HEK293 (cell line): ENCODE measurements around the gene NFKBIZ.

Experiments
- CTCF ChIA-PET: fragments of 350-600 bp; formaldehyde crosslinking; extraction: SDS; loops from one replicate; lab custom pipeline; 2021; ENCODE audit warnings: antibody characterized with exemption; lab: Yijun Ruan, JAX
- POLR2A ChIA-PET: fragments of 300-600 bp; formaldehyde crosslinking; extraction: SDS; loops from one replicate; lab custom pipeline; 2020; ENCODE audit warnings: antibody characterized with exemption, inconsistent platforms; lab: Yijun Ruan, JAX
- H3K27ac ChIP-seq: fragments of 200-500 bp; sonication (Bioruptor generic); 2 replicates; pipeline ENCODE4 v1.5.1; 2014; ENCODE audit warnings: low read depth, low read length, control low read depth, inconsistent platforms; ENCODE audit errors: extremely low read depth
- H3K36me3 ChIP-seq, 2 experiments: fragments of 200-500 bp in 1 of 2; sonication (Bioruptor generic) in 1 of 2; 1 replicate in 1 of 2; 2 replicates in 1 of 2; pipeline ENCODE4 v1.5.1; 2014 to 2017; ENCODE audit warnings: inconsistent platforms in 2 of 2, low read length in 2 of 2; ENCODE audit not compliant: control insufficient read depth in 2 of 2, insufficient read depth in 1 of 2
- H3K4me1 ChIP-seq: fragments of 200-500 bp; sonication (Bioruptor generic); 2 replicates; pipeline ENCODE4 v1.5.1; 2014; ENCODE audit warnings: mild to moderate bottlenecking, low read length, inconsistent platforms; ENCODE audit not compliant: control insufficient read depth, insufficient read depth
- H3K4me3 ChIP-seq: 2 replicates; pipeline ENCODE4 v1.5.1; 2011; ENCODE audit warnings: low read depth, mild to moderate bottlenecking, control low read depth, low read length, moderate library complexity
- H3K9me3 ChIP-seq: fragments of 200-500 bp; sonication (Bioruptor generic); 2 replicates; pipeline ENCODE4 v1.5.1; 2014; ENCODE audit warnings: low read depth, low read length, inconsistent platforms; ENCODE audit not compliant: control insufficient read depth, insufficient read depth
- SP3 ChIP-seq: fragments of 450-650 bp; formaldehyde crosslinking; IDR thresholded peaks from 2 replicates; pipeline ENCODE4 v1.5.1; 2016; ENCODE audit warnings: missing biosample characterization, missing genetic modification characterization
- TCF7L2 ChIP-seq: IDR thresholded peaks from 2 replicates; pipeline ENCODE4 v1.6.1; 2011; ENCODE audit warnings: low read depth, mild to moderate bottlenecking, inconsistent platforms, low read length, moderate library complexity, borderline replicate concordance
- ZBTB21 ChIP-seq: fragments of 450-650 bp; formaldehyde crosslinking; IDR thresholded peaks from 2 replicates; pipeline ENCODE4 v1.5.1; 2017; ENCODE audit warnings: missing biosample characterization, missing genetic modification characterization
- ZBTB49 ChIP-seq: fragments of 450-650 bp; formaldehyde crosslinking; IDR thresholded peaks from 2 replicates; pipeline ENCODE4 v1.5.1; 2016; ENCODE audit warnings: missing biosample characterization, missing genetic modification characterization, low read depth
- ZFHX2 ChIP-seq: fragments of 450-650 bp; formaldehyde crosslinking; conservative IDR thresholded peaks from 2 replicates; pipeline ENCODE4 v1.5.1; 2016; ENCODE audit warnings: missing biosample characterization, missing genetic modification characterization
- ZNF112 ChIP-seq: fragments of 450-650 bp; formaldehyde crosslinking; IDR thresholded peaks from 2 replicates; pipeline ENCODE4 v1.5.0; 2017; ENCODE audit warnings: missing biosample characterization, missing genetic modification characterization
- ZNF121 ChIP-seq: fragments of 450-650 bp; formaldehyde crosslinking; IDR thresholded peaks from 2 replicates; pipeline ENCODE4 v1.5.1; 2016; ENCODE audit warnings: missing biosample characterization, missing genetic modification characterization
- ZNF148 ChIP-seq: fragments of 450-650 bp; formaldehyde crosslinking; IDR thresholded peaks from 2 replicates; pipeline ENCODE4 v1.5.0; 2017; ENCODE audit warnings: missing biosample characterization, missing genetic modification characterization, borderline replicate concordance
- ZNF175 ChIP-seq: fragments of 450-650 bp; formaldehyde crosslinking; IDR thresholded peaks from 2 replicates; pipeline ENCODE4 v1.5.1; 2016; ENCODE audit warnings: missing biosample characterization, missing genetic modification characterization
- ZNF292 ChIP-seq: fragments of 450-650 bp; formaldehyde crosslinking; IDR thresholded peaks from 2 replicates; pipeline ENCODE4 v1.5.1; 2016; ENCODE audit warnings: low read depth, missing biosample characterization, missing genetic modification characterization, borderline replicate concordance
- ZNF302 ChIP-seq: fragments of 450-650 bp; formaldehyde crosslinking; IDR thresholded peaks from 2 replicates; pipeline ENCODE4 v1.5.1; 2016; ENCODE audit warnings: missing biosample characterization, missing genetic modification characterization, low read depth
- ZNF350 ChIP-seq: fragments of 450-650 bp; formaldehyde crosslinking; IDR thresholded peaks from 2 replicates; pipeline ENCODE4 v1.5.0; 2017; ENCODE audit warnings: missing biosample characterization, mild to moderate bottlenecking, missing genetic modification characterization
- ZNF513 ChIP-seq: fragments of 450-650 bp; IDR thresholded peaks from 2 replicates; pipeline ENCODE4 v1.5.1; 2018; ENCODE audit warnings: missing biosample characterization, missing genetic modification characterization
- ZNF514 ChIP-seq: fragments of 450-650 bp; formaldehyde crosslinking; IDR thresholded peaks from 2 replicates; pipeline ENCODE4 v1.5.1; 2016; ENCODE audit warnings: missing biosample characterization, missing genetic modification characterization
- ZNF529 ChIP-seq: fragments of 450-650 bp; formaldehyde crosslinking; IDR thresholded peaks from 2 replicates; pipeline ENCODE4 v1.5.1; 2017; ENCODE audit warnings: missing genetic modification characterization, missing biosample characterization; ENCODE audit not compliant: insufficient replicate concordance
- ZNF561 ChIP-seq: fragments of 450-650 bp; IDR thresholded peaks from 2 replicates; pipeline ENCODE4 v1.5.1; 2018; ENCODE audit warnings: missing biosample characterization, missing genetic modification characterization, borderline replicate concordance
- ZNF585B ChIP-seq: fragments of 450-650 bp; formaldehyde crosslinking; IDR thresholded peaks from 2 replicates; pipeline ENCODE4 v1.5.1; 2016; ENCODE audit warnings: missing biosample characterization, missing genetic modification characterization
- ZNF610 ChIP-seq: fragments of 450-650 bp; formaldehyde crosslinking; IDR thresholded peaks from 2 replicates; pipeline ENCODE4 v1.5.1; 2016; ENCODE audit warnings: missing biosample characterization, missing genetic modification characterization, borderline replicate concordance
- ZNF664 ChIP-seq: fragments of 450-650 bp; formaldehyde crosslinking; IDR thresholded peaks from 2 replicates; pipeline ENCODE4 v1.5.1; 2016; ENCODE audit warnings: missing biosample characterization, missing genetic modification characterization
- ZNF791 ChIP-seq: fragments of 450-650 bp; formaldehyde crosslinking; IDR thresholded peaks from 2 replicates; pipeline ENCODE4 v1.5.1; 2016; ENCODE audit warnings: missing biosample characterization, missing genetic modification characterization
- TF ChIP-seq, protein P1 (sequence below): fragments of 450-650 bp; formaldehyde crosslinking; IDR thresholded peaks from 2 replicates; pipeline ENCODE4 v1.5.1; 2016; ENCODE audit warnings: missing biosample characterization, missing genetic modification characterization

The NFKBIZ gene

GRCh38 chr3:101847328-101847727, 2.0 kb upstream of the NFKBIZ start:
- CTCF ChIA-PET: interaction anchor here (0.6 kb wide), 1 partner anchor 41 kb away, joined by 4 read pairs; no protein-coding TSS in a partner anchor
- no peaks in the 10 kb centered on the region for H3K9me3 ChIP-seq
- TF ChIP-seq ZBTB21 (tag by site-specific recombination) (no peak), ZNF513 (tag by site-specific recombination) (no peak)
- TF ChIP-seq, protein P1, sequence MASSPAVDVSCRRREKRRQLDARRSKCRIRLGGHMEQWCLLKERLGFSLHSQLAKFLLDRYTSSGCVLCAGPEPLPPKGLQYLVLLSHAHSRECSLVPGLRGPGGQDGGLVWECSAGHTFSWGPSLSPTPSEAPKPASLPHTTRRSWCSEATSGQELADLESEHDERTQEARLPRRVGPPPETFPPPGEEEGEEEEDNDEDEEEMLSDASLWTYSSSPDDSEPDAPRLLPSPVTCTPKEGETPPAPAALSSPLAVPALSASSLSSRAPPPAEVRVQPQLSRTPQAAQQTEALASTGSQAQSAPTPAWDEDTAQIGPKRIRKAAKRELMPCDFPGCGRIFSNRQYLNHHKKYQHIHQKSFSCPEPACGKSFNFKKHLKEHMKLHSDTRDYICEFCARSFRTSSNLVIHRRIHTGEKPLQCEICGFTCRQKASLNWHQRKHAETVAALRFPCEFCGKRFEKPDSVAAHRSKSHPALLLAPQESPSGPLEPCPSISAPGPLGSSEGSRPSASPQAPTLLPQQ: no peak
- no peak overlapping the region for H3K27ac ChIP-seq
- no peaks in the 10 kb centered on the region for H3K4me1 ChIP-seq
- peaks cover 0 to 8% of the 10 kb centered on the region in 2 experiments; a peak in 1 of 3 replicates for H3K36me3 ChIP-seq
- POLR2A ChIA-PET: no interaction called here
- no peak overlapping the region for H3K4me3 ChIP-seq

DNA sequence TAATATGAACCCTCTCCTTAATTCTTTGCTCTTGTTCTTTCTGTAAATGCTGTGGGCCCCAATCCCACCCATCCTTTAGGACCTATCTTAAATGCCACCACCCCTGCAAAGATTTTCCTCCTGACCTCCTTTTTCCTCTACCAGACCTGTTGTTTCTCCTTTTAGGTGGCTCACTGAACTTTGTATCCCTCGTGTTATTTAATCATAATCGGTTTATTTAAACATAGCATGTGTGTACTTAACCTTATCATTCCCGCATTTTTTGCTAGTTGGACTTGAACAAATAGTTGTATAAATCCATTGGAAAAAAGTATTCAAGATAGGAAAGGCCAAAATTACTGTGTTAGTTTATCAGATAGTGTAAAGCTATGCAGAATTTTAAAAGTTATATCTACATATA, 988 bp upstream of the NFKBIZ start:
- CTCF ChIA-PET: no interaction called here
- Histone ChIP-seq H3K4me1 (no peaks in the 10 kb centered on the region), H3K9me3 (no peaks in the 10 kb centered on the region), H3K36me3 (peaks cover 4 to 18% of the 10 kb centered on the region in 2 experiments), H3K27ac (no peak overlapping the region), H3K4me3 (no peak overlapping the region)
- POLR2A ChIA-PET: interaction anchor here (2.0 kb wide), 1 partner anchor 20 kb away, joined by 10 read pairs; no protein-coding TSS in a partner anchor
- no peak for TF ChIP-seq ZNF791 (tag by site-specific recombination)
- TF ChIP-seq ZNF664 (tag by site-specific recombination): no peak
- TF ChIP-seq ZNF112 (tag by site-specific recombination): no peak
- no peak for TF ChIP-seq ZNF148 (tag by site-specific recombination)
- no peak for TF ChIP-seq ZNF529 (tag by site-specific recombination)
- no peak for TF ChIP-seq ZNF514 (tag by site-specific recombination)
- no peak for TF ChIP-seq ZNF610 (tag by site-specific recombination)
- TF ChIP-seq ZNF302 (tag by site-specific recombination): no peak
- no peak for TF ChIP-seq ZNF292 (tag by site-specific recombination)
- TF ChIP-seq SP3: no peak
- no peak for TF ChIP-seq TCF7L2
- no peak for TF ChIP-seq ZBTB49 (tag by site-specific recombination)
- no peak for TF ChIP-seq ZNF350
- no peak for TF ChIP-seq ZNF585B (tag by site-specific recombination)
- no peak for TF ChIP-seq ZFHX2 (tag by site-specific recombination)
- TF ChIP-seq ZNF121 (tag by site-specific recombination): no peak
- TF ChIP-seq ZNF175 (tag by site-specific recombination): no peak
- TF ChIP-seq ZNF561 (tag by site-specific recombination): no peak
